Hematopoietic multipotent progenitor cell treated with erythropoietin and hydrocortisone succinate and interleukin-3 and kit ligand, for 15 days (in vitro differentiated cells): ENCODE data around the gene GJB5.

Source experiments
- DNase-seq: peaks from one replicate; pipeline ENCODE4 v3.0.0-alpha.2; 2015; ENCODE audit warnings: low spot score

The GJB5 gene

DNA sequence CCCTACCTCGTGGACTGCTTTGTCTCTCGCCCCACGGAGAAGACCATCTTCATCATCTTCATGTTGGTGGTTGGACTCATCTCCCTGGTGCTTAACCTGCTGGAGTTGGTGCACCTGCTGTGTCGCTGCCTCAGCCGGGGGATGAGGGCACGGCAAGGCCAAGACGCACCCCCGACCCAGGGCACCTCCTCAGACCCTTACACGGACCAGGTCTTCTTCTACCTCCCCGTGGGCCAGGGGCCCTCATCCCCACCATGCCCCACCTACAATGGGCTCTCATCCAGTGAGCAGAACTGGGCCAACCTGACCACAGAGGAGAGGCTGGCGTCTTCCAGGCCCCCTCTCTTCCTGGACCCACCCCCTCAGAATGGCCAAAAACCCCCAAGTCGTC, 39.9 kb downstream of the GJB5 start:
- DNase-seq = no peak

DNA sequence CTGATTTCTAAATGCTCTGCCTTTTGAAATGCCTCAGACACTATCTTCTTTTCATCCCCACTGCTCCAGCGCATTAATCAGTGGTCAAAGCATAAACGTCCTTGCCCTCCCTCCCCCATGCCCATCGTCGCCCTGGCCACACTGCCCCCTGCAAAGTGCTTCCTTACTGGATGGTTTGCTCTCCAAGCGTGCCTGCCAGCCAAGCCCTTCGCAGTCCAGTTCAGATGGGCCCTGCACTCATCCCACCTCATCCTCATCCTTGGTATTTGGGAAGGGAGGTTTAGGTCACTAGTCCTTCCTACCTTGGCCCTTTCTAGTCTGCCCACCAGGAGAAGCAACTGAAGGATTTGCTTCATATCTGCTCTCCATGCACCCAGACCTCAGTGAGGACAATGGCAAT, 41.1 kb downstream of the GJB5 start:
- no peak for DNase-seq

DNA sequence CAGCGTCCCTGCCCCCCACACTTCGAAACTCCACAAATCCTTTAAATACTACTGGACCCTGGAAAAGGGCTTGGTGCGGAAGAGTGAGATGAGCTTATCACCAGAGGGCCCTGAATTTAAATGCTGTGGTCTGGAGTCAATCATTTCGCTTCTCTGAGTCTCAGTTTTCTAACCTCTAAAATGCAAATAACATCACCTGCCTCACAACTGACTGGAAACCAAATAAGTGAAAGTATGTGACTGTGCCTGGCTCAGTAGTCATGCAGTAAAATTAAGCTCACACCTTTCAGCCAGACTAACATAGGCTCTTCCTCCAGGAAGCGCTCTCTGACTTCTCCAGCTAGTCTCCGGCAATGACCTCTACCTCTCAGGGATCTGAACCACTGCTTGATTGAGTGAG, 42.1 kb downstream of the GJB5 start:
- DNase-seq = no peak

DNA sequence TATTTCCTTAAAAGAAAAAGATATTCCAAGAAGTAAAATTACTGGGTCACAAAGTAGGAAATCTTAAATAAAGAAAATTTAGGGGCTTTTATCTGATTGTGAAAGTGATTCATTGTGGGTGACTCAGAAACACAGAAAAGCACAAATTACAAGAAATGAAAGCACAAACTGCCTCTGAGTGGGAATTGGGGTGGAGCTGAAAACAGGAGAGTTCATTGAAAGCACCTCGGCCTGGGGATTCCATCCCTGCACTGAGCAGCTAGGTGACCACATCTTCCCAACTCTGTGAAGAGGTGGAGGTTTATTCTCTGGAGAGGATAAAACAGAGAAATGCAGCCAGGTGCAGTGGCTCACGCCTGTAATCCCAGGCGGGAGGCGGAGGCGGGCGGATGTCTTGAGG, 45.4 kb downstream of the GJB5 start:
- DNase-seq = no peak

DNA sequence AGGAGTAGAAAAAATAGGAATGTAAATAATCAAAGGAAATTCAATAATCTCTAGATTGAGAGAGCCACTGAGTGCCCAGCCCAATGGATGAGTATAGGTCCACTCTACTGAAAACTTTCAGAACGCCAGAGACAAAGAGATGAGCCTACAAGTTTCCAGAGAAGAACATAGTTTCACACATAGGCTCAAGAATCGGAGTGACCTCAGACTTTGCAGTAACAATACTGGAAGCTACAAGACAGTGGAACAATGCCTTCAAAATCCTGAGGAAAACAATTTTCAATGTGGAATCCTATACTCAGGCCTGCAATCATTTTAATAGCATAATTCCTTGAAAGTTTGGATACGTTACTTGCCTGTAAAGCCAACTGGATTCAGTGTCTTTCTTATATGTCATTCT, 48.9 kb downstream of the GJB5 start:
- DNase-seq = no peak

DNA sequence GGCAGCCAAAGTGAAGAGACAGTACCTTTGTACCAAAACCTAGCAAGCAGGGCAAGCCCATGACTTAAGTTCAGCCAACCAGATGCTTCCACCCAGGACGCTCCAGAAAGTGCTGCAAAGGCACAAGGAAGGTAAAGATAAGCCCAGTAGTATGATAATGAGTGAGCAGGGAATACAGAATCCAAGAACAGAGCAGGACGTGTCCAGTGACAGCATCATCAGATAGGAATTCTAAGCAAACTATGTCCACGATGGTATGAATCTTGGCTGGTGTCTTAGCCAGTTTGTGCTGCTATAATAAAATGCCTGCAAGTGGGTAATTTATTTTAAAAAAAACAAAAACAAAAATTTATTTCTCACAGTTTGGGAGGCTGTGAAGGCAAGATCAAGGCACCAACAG, 51.5 kb downstream of the GJB5 start:
- DNase-seq = no peak
